ENCODE results near the gene CIB2. TPM values are rescaled to one million over a fixed set of nuclear protein-coding genes. Genes with fewer than 3 reads are reported as not detected.

Gene CIB2
- polyA plus RNA-seq, 1 donor (not counting 4 experiments of a cell fraction or from before 2014, with no cell fraction given), result 4.1 TPM

GRCh38 chr15:78102741-78103140 is 28.5 kb downstream of the CIB2 start:
- Histone ChIP-seq H3K36me3 (ENCODE audit: control insufficient read depth in 2 of 2, extremely low read depth in 1 of 2, insufficient read depth in 2 of 2, low read length in 2 of 2) (no peaks in the 10 kb centered on the region), H3K27me3 (ENCODE audit: control insufficient read depth, extremely low read depth, insufficient read depth, low read length) (no peaks in the 10 kb centered on the region), H3K9me1 (ENCODE audit: control insufficient read depth, extremely low read depth, insufficient read depth, low read length) (no peaks in the 10 kb centered on the region), H2AFZ (ENCODE audit: control insufficient read depth, low read length) (no peak overlapping the region), H3K79me2 (ENCODE audit: control insufficient read depth, insufficient read depth, low read length) (no peaks in the 10 kb centered on the region), H3K27ac (ENCODE audit: control insufficient read depth, insufficient read depth, low read length) (no peak overlapping the region), H3K4me3 (ENCODE audit: control insufficient read depth in 2 of 3, extremely low read depth in 1 of 3, insufficient read depth in 2 of 3, low read depth in 1 of 3, low read length in 3 of 3) (no peak overlapping the region), H3K4me2 (ENCODE audit: control insufficient read depth, extremely low read depth, insufficient read depth, low read depth, low read length) (no peak overlapping the region), H3K9me3 (ENCODE audit: control insufficient read depth, low read depth, low read length) (no peaks in the 10 kb centered on the region), H3K4me1 (ENCODE audit: control insufficient read depth, extremely low read depth, insufficient read depth, low read length) (no peaks in the 10 kb centered on the region), H3K9ac (ENCODE audit: control insufficient read depth, extremely low read depth, insufficient read depth, low read length) (no peak overlapping the region), H4K20me1 (ENCODE audit: control insufficient read depth, extremely low read depth, insufficient read depth, low read length) (no peaks in the 10 kb centered on the region)
- TF ChIP-seq CTCF (optimal IDR thresholded peaks at IDR 0.05 in 1 of 3, IDR thresholded peaks at IDR 0.05 in 1 of 3, conservative IDR thresholded peaks at IDR 0.05 in 1 of 3; ENCODE audit: extremely low read depth in 1 of 3, insufficient read depth in 2 of 3, low read length in 3 of 3) (no peak), EZH2 (IDR thresholded peaks at IDR 0.05; ENCODE audit: low read length) (no peak)
- dilution Hi-C loops (cut with MboI; ENCODE audit: extremely low pct_ligation_motif_present, low sequenced_read_pairs), result no loop called here
- FAIRE-seq (no peak), DNase-seq (ENCODE audit: low read depth, low spot score) (no peak)

DNA sequence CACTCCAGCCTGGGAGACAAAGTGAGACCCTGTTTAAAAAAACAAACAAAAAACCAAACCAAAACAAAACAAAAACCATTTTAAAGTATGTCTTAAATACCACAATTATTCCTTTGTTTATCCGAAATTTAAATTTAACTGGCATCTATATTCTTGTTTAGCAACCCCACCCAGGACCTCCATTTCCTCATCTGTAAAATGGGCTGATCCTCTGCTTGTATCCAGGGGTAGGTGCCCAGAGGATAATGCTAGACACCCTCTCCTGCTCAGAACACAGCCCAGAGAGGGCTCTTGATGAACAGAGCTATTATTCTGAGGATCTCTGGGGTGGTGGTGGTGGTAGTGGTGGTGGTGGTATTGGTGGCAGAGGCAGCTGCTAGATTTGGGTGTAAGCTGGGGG is 29.0 kb downstream of the CIB2 start:
- H4K20me1 ChIP-seq (ENCODE audit: control insufficient read depth, extremely low read depth, insufficient read depth, low read length), result no peaks in the 10 kb centered on the region
- no peak overlapping the region for H2AFZ ChIP-seq (ENCODE audit: control insufficient read depth, low read length)
- FAIRE-seq (no peak), DNase-seq (ENCODE audit: low read depth, low spot score) (no peak)
- H3K79me2 ChIP-seq (ENCODE audit: control insufficient read depth, insufficient read depth, low read length), result no peaks in the 10 kb centered on the region
- no peak overlapping the region for H3K27ac ChIP-seq (ENCODE audit: control insufficient read depth, insufficient read depth, low read length)
- no peaks in the 10 kb centered on the region for H3K9me3 ChIP-seq (ENCODE audit: control insufficient read depth, low read depth, low read length)
- H3K4me2 ChIP-seq (ENCODE audit: control insufficient read depth, extremely low read depth, insufficient read depth, low read depth, low read length), result no peak overlapping the region
- no peak overlapping the region for H3K4me3 ChIP-seq (ENCODE audit: control insufficient read depth in 2 of 3, extremely low read depth in 1 of 3, insufficient read depth in 2 of 3, low read depth in 1 of 3, low read length in 3 of 3)
- dilution Hi-C loops (cut with MboI; ENCODE audit: extremely low pct_ligation_motif_present, low sequenced_read_pairs), result no loop called here
- H3K9me1 ChIP-seq (ENCODE audit: control insufficient read depth, extremely low read depth, insufficient read depth, low read length), result no peaks in the 10 kb centered on the region
- no peaks in the 10 kb centered on the region for H3K27me3 ChIP-seq (ENCODE audit: control insufficient read depth, extremely low read depth, insufficient read depth, low read length)
- no peaks in the 10 kb centered on the region for H3K4me1 ChIP-seq (ENCODE audit: control insufficient read depth, extremely low read depth, insufficient read depth, low read length)
- H3K9ac ChIP-seq (ENCODE audit: control insufficient read depth, extremely low read depth, insufficient read depth, low read length), result no peak overlapping the region
- TF ChIP-seq EZH2 (IDR thresholded peaks at IDR 0.05; ENCODE audit: low read length) (no peak), CTCF (optimal IDR thresholded peaks at IDR 0.05 in 1 of 3, IDR thresholded peaks at IDR 0.05 in 1 of 3, conservative IDR thresholded peaks at IDR 0.05 in 1 of 3; ENCODE audit: extremely low read depth in 1 of 3, insufficient read depth in 2 of 3, low read length in 3 of 3) (no peak)
- no peaks in the 10 kb centered on the region for H3K36me3 ChIP-seq (ENCODE audit: control insufficient read depth in 2 of 2, extremely low read depth in 1 of 2, insufficient read depth in 2 of 2, low read length in 2 of 2)

Measured in keratinocyte (primary cell).